K562 (cell line): ENCODE results near the gene SSR2. TPM values are rescaled to one million over a fixed set of nuclear protein-coding genes. Genes with fewer than 3 reads are reported as not detected.

Experiments
- E2F3 ChIP-seq: fragments of 250-450 bp; sonication (Bioruptor Pico); IDR thresholded peaks from 2 replicates; pipeline ENCODE4 v1.4.0; 2020; ENCODE audit warnings: mild to moderate bottlenecking
- FOXJ2 ChIP-seq: fragments of 200-800 bp; sonication (Bioruptor generic); IDR thresholded peaks from 2 replicates; pipeline ENCODE4 v1.6.1; 2016; ENCODE audit warnings: missing genetic modification characterization, missing compliant biosample characterization
- HDAC6 ChIP-seq: IDR thresholded peaks from 2 replicates; pipeline ENCODE4 v1.6.1; 2012; ENCODE audit warnings: low read depth, mild to moderate bottlenecking, control low read depth, inconsistent platforms, low read length, moderate library complexity
- HDAC8 ChIP-seq: fragments of 450-650 bp; IDR thresholded peaks from 2 replicates; pipeline ENCODE4 v1.6.1; 2016; ENCODE audit warnings: mild to moderate bottlenecking, missing genetic modification characterization, moderate library complexity, missing compliant biosample characterization
- KHSRP ChIP-seq: fragments of 450-650 bp; IDR thresholded peaks from 2 replicates; pipeline ENCODE4 v1.6.1; 2017
- NELFE ChIP-seq: IDR thresholded peaks from 2 replicates; pipeline ENCODE4 v1.6.1; 2011; ENCODE audit warnings: mild to moderate bottlenecking; ENCODE audit not compliant: insufficient read depth, insufficient read length
- NEUROD1 ChIP-seq: fragments of 150-350 bp; IDR thresholded peaks from 2 replicates; pipeline ENCODE4 v1.6.1; 2014; ENCODE audit warnings: borderline replicate concordance, low read length, low read depth; ENCODE audit not compliant: partially characterized antibody
- NFE2L1 ChIP-seq: fragments of 450-650 bp; IDR thresholded peaks from 2 replicates; pipeline ENCODE4 v1.6.1; 2016; ENCODE audit warnings: missing genetic modification characterization, low read depth, mild to moderate bottlenecking, missing compliant biosample characterization, moderate library complexity, borderline replicate concordance
- RAD21 ChIP-seq, 2 experiments: fragments of 250-450 bp in 1 of 2; fragments of 450-650 bp in 1 of 2; sonication (Bioruptor Pico) in 1 of 2; formaldehyde crosslinking in 1 of 2; IDR thresholded peaks in 1 of 2; conservative IDR thresholded peaks in 1 of 2; 2 replicates each; pipeline versions ENCODE4 v1.4.0 to v1.8.0; 2020 to 2022; ENCODE audit warnings: mild to moderate bottlenecking in 2 of 2, moderate library complexity in 1 of 2
- SPI1 ChIP-seq: IDR thresholded peaks from 2 replicates; pipeline ENCODE4 v1.6.1; 2011; ENCODE audit warnings: low read depth, low read length, control low read depth, borderline replicate concordance
- TEAD1 ChIP-seq, 2 experiments: fragments of 450-650 bp in 1 of 2; sonication (generic) in 1 of 2; formaldehyde crosslinking; IDR thresholded peaks; 2 replicates each; pipeline versions ENCODE4 v1.4.0 to v1.8.0; 2020 to 2022; ENCODE audit warnings: mild to moderate bottlenecking in 2 of 2, missing genetic modification reagents in 1 of 2
- TFAM ChIP-seq: fragments of 250-450 bp; sonication (Bioruptor Pico); conservative IDR thresholded peaks from 2 replicates; pipeline ENCODE4 v1.5.0; 2021; ENCODE audit warnings: mild to moderate bottlenecking, moderate library complexity
- TOE1 ChIP-seq, 2 experiments: fragments of 450-650 bp in 1 of 2; sonication (generic) in 1 of 2; formaldehyde crosslinking in 1 of 2; IDR thresholded peaks; 2 replicates each; pipeline versions ENCODE4 v1.7.1 to v1.8.0; 2016 to 2022; ENCODE audit warnings: borderline replicate concordance in 2 of 2, mild to moderate bottlenecking in 2 of 2, antibody characterized with exemption in 1 of 2, inconsistent platforms in 1 of 2, low read depth in 1 of 2, missing genetic modification reagents in 1 of 2, moderate library complexity in 1 of 2
- ZSCAN29 ChIP-seq: fragments of 450-650 bp; IDR thresholded peaks from 2 replicates; pipeline ENCODE4 v1.6.1; 2017
- polyA plus RNA-seq, 8 experiments: library from polyadenylated mRNA; depleted of rRNA in 4 of 8; stranded (reverse) in 5 of 8; unstranded in 3 of 8; fragments of >200 nt; fragmentation: Nextera tagmentation in 2 of 8; fragmentation: Illumina TruSeq in 1 of 8; extraction: Ambion mirVana in 2 of 8; extraction: Trizol in 1 of 8; gene quantifications; 2 replicates each; pipeline versions ENCODE4 v1.2.1 to v1.2.3, GENCODE V29; 2011 to 2014; ENCODE audit warnings: inconsistent platforms in 1 of 8, missing spikeins in 1 of 8
- total RNA-seq, 7 experiments: library from RNA; depleted of rRNA in 6 of 7; stranded (reverse); fragments of >200 nt in 6 of 7; fragmentation: Illumina TruSeq in 2 of 7; extraction: Trizol in 2 of 7; gene quantifications; 2 replicates each; pipeline versions ENCODE4 v1.2.1 to v1.2.3, GENCODE V29; 2011 to 2021; ENCODE audit warnings: low replicate concordance in 1 of 7
- TF ChIP-seq, protein P1 (sequence below): fragments of 450-650 bp; IDR thresholded peaks from 2 replicates; pipeline ENCODE4 v1.6.1; 2018; ENCODE audit not compliant: partially characterized antibody
- TF ChIP-seq, protein P2 (sequence below): fragments of 250-450 bp; sonication (Bioruptor Pico); IDR thresholded peaks from 2 replicates; pipeline ENCODE4 v1.8.0; 2021; ENCODE audit warnings: moderate library complexity, mild to moderate bottlenecking, inconsistent platforms
- TF ChIP-seq, protein P3 (sequence below), 3 experiments: fragments of 200-800 bp in 1 of 3; fragments of 250-450 bp in 1 of 3; fragments of 450-650 bp in 1 of 3; sonication (Bioruptor Pico) in 1 of 3; sonication (Bioruptor generic) in 1 of 3; formaldehyde crosslinking in 1 of 3; IDR thresholded peaks; 2 replicates each; pipeline versions ENCODE4 v1.6.1 to v1.8.0; 2016 to 2022; ENCODE audit warnings: mild to moderate bottlenecking in 2 of 3, missing genetic modification characterization in 2 of 3, missing compliant biosample characterization in 1 of 3, moderate library complexity in 1 of 3
- TF ChIP-seq, protein P4 (sequence below): sonication (generic); formaldehyde crosslinking; IDR thresholded peaks from 2 replicates; pipeline ENCODE4 v1.8.0; 2022; ENCODE audit warnings: missing genetic modification reagents, mild to moderate bottlenecking, moderate library complexity, borderline replicate concordance

The SSR2 gene
- total and polyA plus RNA-seq, 9 of the 15 experiments (the other 6 are each of a cell fraction or from before 2014, with no cell fraction given): 161 to 411 (median 240) TPM

DNA sequence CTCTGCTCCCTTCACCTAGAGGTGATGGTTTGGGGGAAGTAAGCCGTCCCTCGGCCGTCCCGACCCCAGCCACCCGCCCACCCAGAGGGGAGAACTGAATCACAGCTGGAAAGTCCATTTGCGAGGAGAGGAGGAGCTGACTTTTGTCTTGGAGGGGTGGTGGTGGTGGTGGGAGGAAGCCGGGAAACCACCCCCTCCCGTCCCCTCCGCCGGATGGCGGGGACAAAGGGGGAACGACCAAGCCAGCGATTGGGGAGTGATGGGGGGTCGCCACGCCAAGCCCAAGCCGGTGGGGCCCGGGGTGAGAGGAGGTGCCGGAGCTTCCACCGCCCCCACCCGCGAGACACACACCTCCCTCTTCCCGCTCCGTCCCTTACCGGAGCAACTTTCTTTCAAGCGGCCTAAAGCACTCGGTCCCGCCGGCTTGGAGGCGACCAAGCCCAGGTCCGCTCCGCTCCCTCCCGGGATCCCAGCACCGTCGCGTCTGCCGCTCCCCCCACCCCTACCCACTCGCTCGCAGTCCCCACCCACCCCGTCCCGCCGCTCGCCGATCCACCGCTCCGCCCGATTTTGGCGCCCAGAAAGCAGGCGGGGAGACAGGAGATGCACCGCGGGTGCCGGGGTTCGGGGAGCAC is 42.9 kb downstream of the SSR2 start (continued):
- TF ChIP-seq, protein P1, sequence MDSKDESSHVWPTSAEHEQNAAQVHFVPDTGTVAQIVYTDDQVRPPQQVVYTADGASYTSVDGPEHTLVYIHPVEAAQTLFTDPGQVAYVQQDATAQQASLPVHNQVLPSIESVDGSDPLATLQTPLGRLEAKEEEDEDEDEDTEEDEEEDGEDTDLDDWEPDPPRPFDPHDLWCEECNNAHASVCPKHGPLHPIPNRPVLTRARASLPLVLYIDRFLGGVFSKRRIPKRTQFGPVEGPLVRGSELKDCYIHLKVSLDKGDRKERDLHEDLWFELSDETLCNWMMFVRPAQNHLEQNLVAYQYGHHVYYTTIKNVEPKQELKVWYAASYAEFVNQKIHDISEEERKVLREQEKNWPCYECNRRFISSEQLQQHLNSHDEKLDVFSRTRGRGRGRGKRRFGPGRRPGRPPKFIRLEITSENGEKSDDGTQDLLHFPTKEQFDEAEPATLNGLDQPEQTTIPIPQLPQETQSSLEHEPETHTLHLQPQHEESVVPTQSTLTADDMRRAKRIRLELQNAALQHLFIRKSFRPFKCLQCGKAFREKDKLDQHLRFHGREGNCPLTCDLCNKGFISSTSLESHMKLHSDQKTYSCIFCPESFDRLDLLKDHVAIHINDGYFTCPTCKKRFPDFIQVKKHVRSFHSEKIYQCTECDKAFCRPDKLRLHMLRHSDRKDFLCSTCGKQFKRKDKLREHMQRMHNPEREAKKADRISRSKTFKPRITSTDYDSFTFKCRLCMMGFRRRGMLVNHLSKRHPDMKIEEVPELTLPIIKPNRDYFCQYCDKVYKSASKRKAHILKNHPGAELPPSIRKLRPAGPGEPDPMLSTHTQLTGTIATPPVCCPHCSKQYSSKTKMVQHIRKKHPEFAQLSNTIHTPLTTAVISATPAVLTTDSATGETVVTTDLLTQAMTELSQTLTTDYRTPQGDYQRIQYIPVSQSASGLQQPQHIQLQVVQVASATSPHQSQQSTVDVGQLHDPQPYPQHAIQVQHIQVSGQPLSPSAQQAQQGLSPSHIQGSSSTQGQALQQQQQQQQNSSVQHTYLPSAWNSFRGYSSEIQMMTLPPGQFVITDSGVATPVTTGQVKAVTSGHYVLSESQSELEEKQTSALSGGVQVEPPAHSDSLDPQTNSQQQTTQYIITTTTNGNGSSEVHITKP: peak; percentile 74
- TF ChIP-seq NEUROD1: no peak
- TF ChIP-seq, protein P2, sequence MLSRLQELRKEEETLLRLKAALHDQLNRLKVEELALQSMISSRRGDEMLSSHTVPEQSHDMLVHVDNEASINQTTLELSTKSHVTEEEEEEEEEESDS (CRISPR knock-in tag): no peak
- TF ChIP-seq TEAD1 (CRISPR knock-in tag; IDR thresholded peaks at IDR 0.05): no peak
- TF ChIP-seq HDAC6: no peak
- no peak for TF ChIP-seq ZSCAN29
- no peak for TF ChIP-seq HDAC8 (tag)
- TF ChIP-seq E2F3 (CRISPR knock-in tag): no peak
- no peak for TF ChIP-seq FOXJ2 (tag)
- TF ChIP-seq, protein P3, sequence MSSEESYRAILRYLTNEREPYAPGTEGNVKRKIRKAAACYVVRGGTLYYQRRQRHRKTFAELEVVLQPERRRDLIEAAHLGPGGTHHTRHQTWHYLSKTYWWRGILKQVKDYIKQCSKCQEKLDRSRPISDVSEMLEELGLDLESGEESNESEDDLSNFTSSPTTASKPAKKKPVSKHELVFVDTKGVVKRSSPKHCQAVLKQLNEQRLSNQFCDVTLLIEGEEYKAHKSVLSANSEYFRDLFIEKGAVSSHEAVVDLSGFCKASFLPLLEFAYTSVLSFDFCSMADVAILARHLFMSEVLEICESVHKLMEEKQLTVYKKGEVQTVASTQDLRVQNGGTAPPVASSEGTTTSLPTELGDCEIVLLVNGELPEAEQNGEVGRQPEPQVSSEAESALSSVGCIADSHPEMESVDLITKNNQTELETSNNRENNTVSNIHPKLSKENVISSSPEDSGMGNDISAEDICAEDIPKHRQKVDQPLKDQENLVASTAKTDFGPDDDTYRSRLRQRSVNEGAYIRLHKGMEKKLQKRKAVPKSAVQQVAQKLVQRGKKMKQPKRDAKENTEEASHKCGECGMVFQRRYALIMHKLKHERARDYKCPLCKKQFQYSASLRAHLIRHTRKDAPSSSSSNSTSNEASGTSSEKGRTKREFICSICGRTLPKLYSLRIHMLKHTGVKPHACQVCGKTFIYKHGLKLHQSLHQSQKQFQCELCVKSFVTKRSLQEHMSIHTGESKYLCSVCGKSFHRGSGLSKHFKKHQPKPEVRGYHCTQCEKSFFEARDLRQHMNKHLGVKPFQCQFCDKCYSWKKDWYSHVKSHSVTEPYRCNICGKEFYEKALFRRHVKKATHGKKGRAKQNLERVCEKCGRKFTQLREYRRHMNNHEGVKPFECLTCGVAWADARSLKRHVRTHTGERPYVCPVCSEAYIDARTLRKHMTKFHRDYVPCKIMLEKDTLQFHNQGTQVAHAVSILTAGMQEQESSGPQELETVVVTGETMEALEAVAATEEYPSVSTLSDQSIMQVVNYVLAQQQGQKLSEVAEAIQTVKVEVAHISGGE (CRISPR knock-in tag; IDR thresholded peaks at IDR 0.05): no peak; a peak in 1 of 6 replicates
- TF ChIP-seq TOE1 (IDR thresholded peaks at IDR 0.05; ENCODE audit: borderline replicate concordance): no peak
- TF ChIP-seq TOE1 (CRISPR knock-in tag; IDR thresholded peaks at IDR 0.05; ENCODE audit: borderline replicate concordance, low read depth): no peak
- no peak for TF ChIP-seq RAD21 (CRISPR knock-in tag; conservative IDR thresholded peaks at IDR 0.05 in 1 of 2, IDR thresholded peaks at IDR 0.05 in 1 of 2)
- TF ChIP-seq KHSRP: no peak
- TF ChIP-seq NELFE: no peak
- TF ChIP-seq, protein P4, sequence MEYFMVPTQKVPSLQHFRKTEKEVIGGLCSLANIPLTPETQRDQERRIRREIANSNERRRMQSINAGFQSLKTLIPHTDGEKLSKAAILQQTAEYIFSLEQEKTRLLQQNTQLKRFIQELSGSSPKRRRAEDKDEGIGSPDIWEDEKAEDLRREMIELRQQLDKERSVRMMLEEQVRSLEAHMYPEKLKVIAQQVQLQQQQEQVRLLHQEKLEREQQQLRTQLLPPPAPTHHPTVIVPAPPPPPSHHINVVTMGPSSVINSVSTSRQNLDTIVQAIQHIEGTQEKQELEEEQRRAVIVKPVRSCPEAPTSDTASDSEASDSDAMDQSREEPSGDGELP (CRISPR knock-in tag): 0 out of 2 replicates have a peak, but pooled peaks have one; percentile 5
- no peak for TF ChIP-seq NFE2L1
- no peak for TF ChIP-seq TFAM (CRISPR knock-in tag)
- no peak for TF ChIP-seq SPI1
